A549 (cell line): ENCODE data around the gene VEZT.

Source experiments
- CEBPB ChIP-seq, 2 experiments: fragments of >200 bp in 1 of 2; sonication (Bioruptor Twin) in 1 of 2; formaldehyde crosslinking in 1 of 2; IDR thresholded peaks; 2 replicates each; pipeline ENCODE4 v1.6.1; 2012 to 2016
- JUN ChIP-seq, 2 experiments: fragments of >200 bp; sonication (Bioruptor Twin); formaldehyde crosslinking; IDR thresholded peaks; 2 replicates in 1 of 2; 3 replicates in 1 of 2; pipeline ENCODE4 v1.6.1; 2016 to 2017
- KDM1A ChIP-seq: fragments of 200-600 bp; sonication (generic); IDR thresholded peaks from 2 replicates; pipeline ENCODE4 v1.6.1; 2016; ENCODE audit warnings: low read depth, mild to moderate bottlenecking
- POLR2AphosphoS2 ChIP-seq: conservative IDR thresholded peaks from 2 replicates; pipeline ENCODE4 v1.6.1; 2012; ENCODE audit warnings: low read length, improper control_type of control experiment, inconsistent platforms
- RAD21 ChIP-seq, 2 experiments: fragments of >200 bp in 1 of 2; sonication (Bioruptor Twin) in 1 of 2; formaldehyde crosslinking in 1 of 2; IDR thresholded peaks in 1 of 2; conservative IDR thresholded peaks in 1 of 2; 2 replicates in 1 of 2; 3 replicates in 1 of 2; pipeline ENCODE4 v1.6.1; 2012 to 2018; ENCODE audit warnings: inconsistent platforms in 1 of 2
- RARB ChIP-seq: fragments of 250-450 bp; sonication (Bioruptor Pico); IDR thresholded peaks from 2 replicates; pipeline ENCODE4 v1.8.0; 2021; ENCODE audit warnings: mild to moderate bottlenecking, moderate library complexity
- RFX5 ChIP-seq: fragments of 450-650 bp; IDR thresholded peaks from 2 replicates; pipeline ENCODE4 v1.7.1; 2014; ENCODE audit warnings: antibody characterized with exemption, mild to moderate bottlenecking, moderate library complexity
- ZC3H11A ChIP-seq: fragments of 450-650 bp; IDR thresholded peaks from 2 replicates; pipeline ENCODE4 v1.6.1; 2014; ENCODE audit warnings: antibody characterized with exemption, mild to moderate bottlenecking
- TF ChIP-seq, protein P1 (sequence below): fragments of >200 bp; sonication (Bioruptor Twin); formaldehyde crosslinking; IDR thresholded peaks from 3 replicates; pipeline ENCODE4 v1.5.1; 2016
- TF ChIP-seq, protein P2 (sequence below): IDR thresholded peaks from 2 replicates; pipeline ENCODE4 v1.6.1; 2012; ENCODE audit warnings: low read depth, borderline replicate concordance
- TF ChIP-seq, protein P3 (sequence below): fragments of 450-650 bp; IDR thresholded peaks from 2 replicates; pipeline ENCODE4 v1.6.1; 2014; ENCODE audit warnings: antibody characterized with exemption

DNA sequence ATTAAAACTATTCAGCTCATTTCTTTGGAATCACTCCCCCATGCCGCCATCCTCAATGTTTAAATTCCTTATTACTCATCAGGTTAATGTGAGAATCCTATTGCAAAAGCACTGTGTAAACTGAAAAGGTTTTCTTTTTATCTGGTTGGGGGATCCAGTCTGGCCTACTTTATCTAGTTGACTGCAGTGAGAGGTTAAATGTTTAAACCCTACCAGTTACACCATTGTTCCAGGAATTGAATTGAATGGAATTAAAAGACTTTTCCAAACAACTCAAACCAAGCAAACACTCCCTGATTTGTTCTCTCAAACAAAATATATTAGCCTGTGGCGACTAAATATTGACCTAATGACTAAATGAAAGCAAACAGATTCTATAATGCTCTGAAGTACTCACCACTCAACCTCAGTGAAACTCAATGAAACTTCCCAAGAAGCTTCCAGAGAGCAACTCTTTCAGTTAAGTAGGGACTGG is 100.5 kb downstream of the VEZT start:
- TF ChIP-seq, protein P1, sequence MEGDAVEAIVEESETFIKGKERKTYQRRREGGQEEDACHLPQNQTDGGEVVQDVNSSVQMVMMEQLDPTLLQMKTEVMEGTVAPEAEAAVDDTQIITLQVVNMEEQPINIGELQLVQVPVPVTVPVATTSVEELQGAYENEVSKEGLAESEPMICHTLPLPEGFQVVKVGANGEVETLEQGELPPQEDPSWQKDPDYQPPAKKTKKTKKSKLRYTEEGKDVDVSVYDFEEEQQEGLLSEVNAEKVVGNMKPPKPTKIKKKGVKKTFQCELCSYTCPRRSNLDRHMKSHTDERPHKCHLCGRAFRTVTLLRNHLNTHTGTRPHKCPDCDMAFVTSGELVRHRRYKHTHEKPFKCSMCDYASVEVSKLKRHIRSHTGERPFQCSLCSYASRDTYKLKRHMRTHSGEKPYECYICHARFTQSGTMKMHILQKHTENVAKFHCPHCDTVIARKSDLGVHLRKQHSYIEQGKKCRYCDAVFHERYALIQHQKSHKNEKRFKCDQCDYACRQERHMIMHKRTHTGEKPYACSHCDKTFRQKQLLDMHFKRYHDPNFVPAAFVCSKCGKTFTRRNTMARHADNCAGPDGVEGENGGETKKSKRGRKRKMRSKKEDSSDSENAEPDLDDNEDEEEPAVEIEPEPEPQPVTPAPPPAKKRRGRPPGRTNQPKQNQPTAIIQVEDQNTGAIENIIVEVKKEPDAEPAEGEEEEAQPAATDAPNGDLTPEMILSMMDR: no peak
- TF ChIP-seq KDM1A (no peak), RFX5 (no peak), POLR2AphosphoS2 (no peak), RARB (CRISPR knock-in tag) (peak; percentile 59), CEBPB (IDR thresholded peaks at IDR 0.05) (peak; percentile 97 to 99), ZC3H11A (no peak), JUN (IDR thresholded peaks at IDR 0.05) (peak; percentile 99), RAD21 (conservative IDR thresholded peaks at IDR 0.05 in 1 of 2, IDR thresholded peaks at IDR 0.05 in 1 of 2) (peak; percentile 29 to 58; a peak in 4 of 5 replicates)
- TF ChIP-seq, protein P2, sequence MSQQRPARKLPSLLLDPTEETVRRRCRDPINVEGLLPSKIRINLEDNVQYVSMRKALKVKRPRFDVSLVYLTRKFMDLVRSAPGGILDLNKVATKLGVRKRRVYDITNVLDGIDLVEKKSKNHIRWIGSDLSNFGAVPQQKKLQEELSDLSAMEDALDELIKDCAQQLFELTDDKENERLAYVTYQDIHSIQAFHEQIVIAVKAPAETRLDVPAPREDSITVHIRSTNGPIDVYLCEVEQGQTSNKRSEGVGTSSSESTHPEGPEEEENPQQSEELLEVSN: peak; percentile 46; the same call in 1 of the 2 replicates
- TF ChIP-seq, protein P3, sequence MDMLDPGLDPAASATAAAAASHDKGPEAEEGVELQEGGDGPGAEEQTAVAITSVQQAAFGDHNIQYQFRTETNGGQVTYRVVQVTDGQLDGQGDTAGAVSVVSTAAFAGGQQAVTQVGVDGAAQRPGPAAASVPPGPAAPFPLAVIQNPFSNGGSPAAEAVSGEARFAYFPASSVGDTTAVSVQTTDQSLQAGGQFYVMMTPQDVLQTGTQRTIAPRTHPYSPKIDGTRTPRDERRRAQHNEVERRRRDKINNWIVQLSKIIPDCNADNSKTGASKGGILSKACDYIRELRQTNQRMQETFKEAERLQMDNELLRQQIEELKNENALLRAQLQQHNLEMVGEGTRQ: no peak
